CD4-positive, alpha-beta T cell treated with Interleukin-15 for 1 hour (primary cell): ENCODE results near the gene RWDD3.

Experiments
- DNase-seq: peaks from one replicate; pipeline ENCODE4 v3.0.0-alpha.2; 2020

The RWDD3 gene

DNA sequence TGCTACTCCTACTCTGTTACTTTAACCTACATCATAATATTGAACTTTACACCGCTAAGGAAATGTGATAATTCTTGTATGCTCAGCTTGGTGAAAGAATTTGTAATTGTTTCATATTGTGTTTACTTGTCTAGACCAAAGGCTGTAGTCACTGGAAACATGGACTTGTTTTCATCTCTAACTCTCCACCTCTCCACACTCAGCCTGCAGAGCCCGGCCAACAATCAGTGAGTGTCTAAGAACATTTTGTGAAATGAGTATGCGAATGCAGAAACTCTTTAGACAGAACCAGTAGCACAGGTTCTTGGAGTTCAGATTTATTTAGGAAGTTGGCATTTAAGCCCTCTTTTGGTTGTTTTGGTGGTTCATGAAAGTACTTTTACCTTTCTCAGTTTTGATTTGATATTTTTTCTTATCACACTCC lies 3.2 kb upstream of the RWDD3 start:
- no peak for DNase-seq

- DNase-seq = no peak
Measured at GRCh38 chr1:95232646-95233318, 1.2 kb upstream of the RWDD3 start.

GRCh38 chr1:95233319-95233736 lies 682 bp upstream of the RWDD3 start:
- no peak for DNase-seq

- no peak for DNase-seq
Measured at GRCh38 chr1:95236784-95237575, 3.0 kb downstream of the RWDD3 start.

GRCh38 chr1:95237981-95238703 lies 4.1 kb downstream of the RWDD3 start:
- DNase-seq = no peak

DNA sequence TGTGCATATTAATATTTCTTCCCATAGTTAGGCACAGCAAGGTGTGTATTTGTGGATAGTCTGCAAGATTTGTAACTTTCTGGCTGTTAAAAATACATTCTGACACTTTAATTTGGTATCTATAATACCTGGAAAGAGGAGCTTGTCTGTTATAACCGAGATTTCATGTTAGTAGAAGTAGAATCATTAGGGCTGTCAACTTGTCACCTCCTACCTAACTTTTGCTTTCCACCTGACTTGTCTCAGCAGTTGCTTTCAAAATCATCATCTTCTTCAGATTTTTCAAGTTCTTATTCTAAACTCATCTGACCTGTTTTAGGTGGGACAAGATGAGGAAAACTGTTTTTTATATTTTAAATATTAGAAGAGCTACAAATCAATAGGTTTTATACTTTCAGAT lies 11.0 kb downstream of the RWDD3 start:
- DNase-seq = no peak

GRCh38 chr1:95246511-95246910 lies 12.5 kb downstream of the RWDD3 start:
- DNase-seq = no peak

DNA sequence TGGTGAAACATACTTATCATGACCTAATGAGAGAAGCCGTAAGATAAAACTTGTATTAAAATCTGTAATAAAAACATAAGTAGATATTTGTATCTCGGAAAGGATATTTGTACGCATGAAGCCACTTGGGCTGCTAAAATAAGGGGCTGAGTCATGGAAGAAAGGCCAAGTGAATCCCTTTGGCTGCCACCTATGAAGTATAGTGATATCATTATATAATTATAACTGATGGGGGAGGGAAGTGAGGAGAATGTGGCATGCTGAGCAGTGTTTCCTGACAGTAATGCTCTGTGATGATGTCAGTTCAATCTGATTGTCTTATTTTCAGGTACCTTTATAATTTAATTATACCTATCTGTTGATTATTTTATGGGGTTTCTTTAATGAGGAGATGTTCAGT lies 13.6 kb downstream of the RWDD3 start:
- DNase-seq = no peak

GRCh38 chr1:95249916-95250315 lies 15.9 kb downstream of the RWDD3 start:
- no peak for DNase-seq

DNA sequence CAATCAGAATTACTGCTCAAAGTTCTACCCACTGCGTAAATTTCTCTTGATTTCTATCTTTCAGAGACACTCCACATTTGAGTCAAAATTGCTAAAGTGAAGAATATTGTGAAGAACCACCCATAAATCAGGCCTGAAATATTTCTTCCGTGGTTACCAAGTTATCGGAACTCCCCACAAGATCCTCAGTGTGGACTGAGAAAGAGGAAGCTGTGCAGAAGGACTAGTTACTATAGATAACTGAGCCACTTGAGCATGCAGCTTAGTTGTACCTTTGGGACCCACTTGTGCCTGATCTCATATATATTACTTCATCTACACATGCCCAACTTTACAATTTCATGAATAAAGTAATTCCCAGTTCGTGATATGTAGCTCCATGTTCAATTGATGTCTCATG lies 18.4 kb downstream of the RWDD3 start:
- DNase-seq = no peak

DNA sequence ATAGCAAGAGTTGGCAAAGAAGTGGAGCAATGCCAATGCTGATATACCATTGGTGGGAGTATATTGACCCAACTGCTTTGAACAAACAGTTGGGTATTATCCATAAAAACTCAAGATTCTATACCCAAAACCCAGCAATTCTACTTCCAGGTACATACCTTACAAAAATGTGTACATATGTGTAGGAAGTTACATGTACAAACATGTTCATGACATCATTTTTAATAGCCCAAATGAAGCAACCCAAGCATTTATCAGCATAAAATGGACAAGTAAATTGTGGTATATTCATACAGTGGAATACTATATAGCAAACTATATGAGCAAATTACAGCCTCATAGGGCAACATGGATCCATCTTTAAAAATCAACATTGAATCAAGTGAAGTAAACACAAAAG lies 20.9 kb downstream of the RWDD3 start:
- no peak for DNase-seq

- no peak for DNase-seq
Measured at GRCh38 chr1:95255826-95256225, 21.8 kb downstream of the RWDD3 start.

DNA sequence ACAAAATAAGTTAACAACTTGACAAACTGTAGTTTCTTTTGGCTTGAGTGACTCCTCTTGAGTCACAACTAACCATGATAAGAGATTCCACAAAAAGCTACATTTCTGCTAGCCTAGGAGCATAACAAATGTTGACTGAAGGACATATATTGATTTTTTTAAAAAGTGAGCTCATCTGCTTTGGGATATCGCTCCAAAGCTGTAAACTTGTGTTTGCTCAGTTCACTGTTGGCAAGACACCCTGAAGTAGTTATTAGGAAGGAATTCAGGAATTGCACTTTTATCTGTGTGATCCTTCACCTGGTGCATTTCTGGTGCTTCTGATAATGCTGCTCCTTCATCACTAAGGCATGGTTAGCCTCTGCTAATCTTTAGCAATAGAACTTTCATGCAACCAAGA lies 23.7 kb downstream of the RWDD3 start:
- no peak for DNase-seq

GRCh38 chr1:95259245-95259644 lies 25.2 kb downstream of the RWDD3 start:
- DNase-seq = no peak

DNA sequence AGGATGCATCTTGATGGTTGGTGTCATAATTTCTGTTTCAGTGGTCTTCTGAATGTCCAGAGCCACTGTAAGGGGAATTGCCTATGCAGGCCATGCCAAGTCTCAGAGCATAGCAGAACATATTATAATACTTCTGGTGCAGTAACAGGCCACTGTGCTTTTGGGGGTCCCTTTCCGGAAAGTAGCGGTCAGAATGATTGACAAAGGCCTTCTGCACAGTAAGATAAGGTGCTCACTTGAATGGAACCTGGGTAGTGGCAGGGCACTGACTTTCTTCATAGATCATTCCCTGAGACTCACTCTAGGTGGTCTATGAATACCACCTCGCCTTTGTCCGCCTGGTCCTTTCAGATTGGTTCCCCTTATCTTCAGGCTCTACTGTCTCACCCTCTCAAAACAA lies 28.9 kb downstream of the RWDD3 start:
- no peak for DNase-seq

- no peak for DNase-seq
Measured at GRCh38 chr1:95263450-95263849, 29.4 kb downstream of the RWDD3 start.

GRCh38 chr1:95265106-95265505 lies 31.1 kb downstream of the RWDD3 start:
- DNase-seq = no peak

GRCh38 chr1:95276429-95276828 lies 42.4 kb downstream of the RWDD3 start:
- no peak for DNase-seq

DNA sequence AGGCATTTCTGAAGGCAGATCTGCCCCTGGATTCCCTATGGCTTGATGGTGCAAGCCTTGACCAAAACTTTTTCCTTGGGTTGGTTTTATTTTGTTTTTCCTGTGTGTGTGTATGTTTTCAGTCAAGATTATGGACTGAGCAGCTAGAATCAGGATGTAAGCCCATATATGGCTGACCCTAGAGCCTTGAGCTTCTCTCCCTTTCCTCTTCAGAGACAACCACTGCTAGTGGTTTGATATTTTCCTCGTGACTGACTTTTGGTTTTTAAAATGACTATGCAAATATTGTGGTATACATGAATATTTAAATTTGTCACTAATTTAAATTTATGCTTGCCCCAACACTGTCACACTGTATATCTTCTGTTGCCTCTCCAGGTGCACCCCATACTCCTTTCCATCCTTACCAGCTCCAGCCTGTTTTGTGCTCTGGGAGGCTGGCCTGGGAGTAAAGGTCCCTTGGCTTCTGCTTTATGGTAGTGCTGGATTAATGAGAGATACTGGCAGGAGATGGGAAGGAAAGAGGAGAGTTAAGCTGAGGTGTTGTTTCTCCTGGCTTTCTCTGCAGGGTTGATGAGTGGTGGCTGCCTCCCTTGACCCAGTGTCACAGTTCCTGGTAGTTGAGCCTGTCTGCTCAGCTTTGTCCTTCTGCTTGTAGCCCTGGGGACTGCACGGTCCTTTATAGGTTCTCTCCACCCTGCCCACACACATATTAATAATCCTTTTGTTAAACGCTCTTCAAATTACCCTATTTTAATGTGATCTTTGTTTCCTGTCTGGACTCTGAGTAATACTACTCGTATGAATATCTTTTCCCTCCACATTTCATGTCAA lies 44.4 kb downstream of the RWDD3 start:
- DNase-seq = no peak

DNA sequence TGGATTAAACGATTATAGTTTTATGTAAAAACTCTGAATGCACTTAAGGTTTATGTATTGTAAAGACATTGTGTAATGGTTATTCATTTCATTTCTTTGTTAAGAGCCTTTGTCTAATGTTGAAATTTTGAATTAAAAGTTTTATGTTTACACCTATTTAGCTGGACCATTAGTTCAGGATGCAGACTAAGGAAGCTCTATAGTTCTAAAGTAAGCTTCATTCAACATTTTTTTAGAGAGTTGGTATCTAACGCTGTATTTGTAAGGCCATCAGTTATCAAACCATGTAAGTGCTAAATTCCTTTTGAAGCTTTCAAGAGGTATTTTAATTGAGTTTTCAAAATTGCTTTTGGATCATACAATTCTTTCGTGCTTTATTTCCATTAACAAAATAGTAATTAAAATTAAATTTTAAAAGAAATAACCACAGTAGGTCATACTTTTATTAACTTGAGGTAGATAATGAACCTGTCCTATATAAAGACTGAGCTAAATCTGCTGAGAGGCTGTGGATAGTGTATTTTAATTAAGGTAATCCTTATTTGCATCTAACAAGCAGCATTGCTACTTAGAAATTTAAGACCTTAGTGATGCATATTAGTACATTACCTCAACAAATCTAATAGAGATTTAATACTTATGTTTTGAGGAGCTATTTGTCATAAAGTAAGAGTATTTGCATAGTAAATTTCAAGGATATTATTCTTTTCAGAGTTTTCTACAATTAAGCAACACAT lies 47.9 kb downstream of the RWDD3 start:
- no peak for DNase-seq

DNA sequence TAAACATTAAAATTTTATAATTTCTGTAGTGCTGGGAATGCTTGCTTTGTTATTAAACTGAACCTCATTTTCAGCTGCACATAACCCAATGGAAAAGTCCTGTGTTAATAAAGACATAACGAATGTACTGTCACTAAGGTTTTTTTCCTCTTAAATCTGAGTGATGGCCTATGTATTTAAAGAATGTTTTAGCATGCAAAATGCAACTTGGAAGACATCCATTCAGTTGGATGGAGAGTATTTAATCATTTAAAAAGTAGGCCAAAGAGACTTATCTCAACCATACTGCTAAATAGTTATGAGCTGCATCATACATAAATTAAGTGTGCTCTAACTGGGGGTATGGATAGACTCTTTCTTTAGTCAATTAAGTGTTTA lies 48.5 kb downstream of the RWDD3 start:
- no peak for DNase-seq

DNA sequence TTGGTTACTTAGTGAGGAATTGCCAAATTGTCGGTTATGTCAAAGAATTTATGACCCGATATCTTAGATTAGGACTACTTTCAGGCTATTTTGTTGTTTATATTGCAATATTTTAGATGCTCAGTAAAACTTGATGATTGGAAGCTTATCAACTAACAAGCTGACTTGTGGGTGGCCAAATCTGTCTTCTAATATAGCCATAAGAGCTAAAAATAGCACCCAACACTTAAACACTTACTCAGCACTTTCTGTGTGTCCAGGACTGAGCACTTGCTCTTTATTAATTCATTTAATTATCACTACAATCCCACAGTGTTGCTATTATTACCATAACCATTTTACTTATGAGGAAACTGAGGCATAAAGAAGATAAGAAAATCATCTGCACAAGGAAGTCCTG lies 50.4 kb downstream of the RWDD3 start:
- no peak for DNase-seq
